Germinal center (tissue), 1 donor: ENCODE results near the gene MARF1.
"Not testable (repeated sequence)": the region's sequence is repeated elsewhere in the genome, so short reads cannot be mapped to it uniquely, and the experiment has no call there.

Experiments used
- DNase-seq: peaks from one replicate; pipeline ENCODE4 v3.0.0; 2012; ENCODE audit warnings: mixed read lengths, low spot score

The MARF1 gene

DNA sequence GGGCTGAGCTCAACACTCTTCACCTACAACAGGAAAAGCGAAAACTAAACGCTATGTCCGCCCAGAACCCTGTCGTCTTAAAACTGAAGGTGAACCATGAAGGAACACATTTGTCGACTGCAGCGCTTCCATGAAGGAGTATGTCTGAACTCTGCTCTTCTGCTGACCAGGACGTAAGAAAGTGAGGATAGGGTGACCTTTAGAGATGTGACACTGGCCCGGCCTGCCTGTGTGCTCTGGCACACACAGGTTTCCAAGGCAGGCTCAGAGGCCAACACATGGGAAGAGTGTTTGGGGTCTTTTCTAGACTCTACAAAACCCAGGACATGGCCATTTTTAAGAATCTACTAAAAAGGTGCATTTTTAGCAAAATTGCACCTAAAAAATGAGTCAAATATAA is 21.1 kb downstream of the MARF1 start:
- DNase-seq: no peak

DNA sequence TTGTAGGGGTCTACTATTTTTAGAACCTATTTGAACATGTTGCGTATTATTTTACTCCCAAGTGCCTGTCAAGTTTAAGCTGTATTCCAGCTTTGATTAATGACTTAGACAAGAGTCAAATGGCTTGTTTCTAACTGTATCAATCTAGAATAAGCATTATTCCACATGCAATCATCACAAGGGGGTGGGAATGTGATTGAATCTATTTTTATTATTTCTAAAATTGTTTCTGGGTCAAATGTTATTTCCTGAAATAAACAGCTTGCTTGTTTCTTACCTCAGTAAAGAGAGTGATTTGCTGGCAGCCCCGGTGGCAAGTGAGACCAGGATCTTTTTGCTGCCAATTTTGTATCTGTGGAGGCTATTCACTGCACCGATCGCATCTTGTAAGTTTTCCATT is 21.5 kb downstream of the MARF1 start:
- no peak for DNase-seq

GRCh38 chr16:15620611-15621195 is 22.3 kb downstream of the MARF1 start:
- no peak for DNase-seq

GRCh38 chr16:15618392-15618791 is 24.6 kb downstream of the MARF1 start:
- no peak for DNase-seq

DNA sequence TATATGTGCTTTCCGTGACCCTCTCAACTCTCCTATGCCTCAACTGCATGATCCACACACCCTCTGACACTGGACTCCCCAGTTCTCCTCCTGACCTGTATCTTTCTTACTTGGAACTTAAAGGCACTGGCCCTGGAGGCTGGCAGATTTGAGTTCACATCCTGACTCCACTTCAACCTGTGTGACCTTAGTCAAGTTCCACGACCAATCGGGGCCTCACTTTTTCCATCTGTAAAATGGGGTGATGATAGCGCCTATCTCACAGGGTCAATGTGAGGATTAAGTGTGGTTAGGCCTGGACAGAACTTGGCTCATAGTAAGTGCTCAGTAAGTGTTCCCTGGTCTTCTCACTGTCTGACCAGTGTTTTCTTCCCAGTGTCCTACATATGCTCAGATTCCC is 25.1 kb downstream of the MARF1 start:
- no peak for DNase-seq

DNA sequence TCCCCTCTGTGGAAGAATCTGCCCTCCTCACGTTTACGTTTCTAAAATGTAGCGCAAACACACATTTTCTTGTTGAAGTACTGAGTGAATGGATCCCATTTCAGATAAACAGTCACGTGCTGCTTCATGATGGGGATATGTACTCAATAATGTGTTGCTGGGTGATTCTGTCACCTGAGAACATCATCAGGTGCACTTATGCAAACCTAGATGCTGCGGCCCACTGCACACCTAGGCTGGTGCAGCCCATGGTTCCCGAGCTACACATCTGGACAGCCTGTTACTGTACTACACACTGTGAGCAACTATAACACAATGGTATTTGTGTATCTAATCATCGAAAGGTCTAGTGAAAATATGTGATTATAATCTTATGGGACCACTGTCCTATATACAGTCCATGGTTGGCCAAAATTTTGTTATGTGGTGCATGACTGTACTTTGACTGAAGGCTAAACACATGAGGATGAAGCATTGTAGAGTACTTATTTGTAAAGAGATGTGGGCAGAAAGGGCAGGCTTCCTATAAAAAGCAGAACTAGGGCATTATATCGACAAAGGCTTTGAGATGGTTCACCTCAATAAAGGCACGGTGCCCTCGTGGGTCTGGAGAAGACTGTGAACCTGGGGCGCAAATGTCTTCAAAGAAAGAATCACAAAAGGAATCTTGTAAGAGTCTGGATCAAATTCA is 26.3 kb downstream of the MARF1 start:
- no peak for DNase-seq

DNA sequence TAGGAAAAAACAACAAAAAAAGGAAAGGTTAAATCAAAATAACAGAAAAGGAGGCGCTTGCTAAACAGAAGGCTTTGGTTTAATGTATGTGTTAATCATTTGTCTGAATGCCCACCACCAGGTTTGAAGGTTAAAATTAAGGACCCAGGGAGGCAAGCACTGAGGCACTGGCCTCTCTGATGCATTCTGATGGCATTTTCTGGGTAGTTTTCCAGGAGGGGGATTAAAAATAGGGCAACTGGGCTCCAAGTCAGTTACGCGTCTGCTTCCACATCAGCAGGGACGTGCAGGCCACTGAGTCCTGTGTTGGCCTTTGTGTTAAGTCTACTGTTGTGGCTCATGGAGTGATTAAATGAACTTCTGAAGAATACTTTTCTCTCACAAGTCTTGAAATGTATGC is 26.9 kb downstream of the MARF1 start:
- no peak for DNase-seq

- DNase-seq: no peak
Observed at GRCh38 chr16:15613676-15614075, 29.3 kb downstream of the MARF1 start.

GRCh38 chr16:15611610-15612009 is 31.3 kb downstream of the MARF1 start:
- DNase-seq: no peak

- DNase-seq: no peak
Observed at GRCh38 chr16:15610369-15610871, 32.5 kb downstream of the MARF1 start.

- DNase-seq: no peak
Observed at GRCh38 chr16:15609286-15609649, 33.7 kb downstream of the MARF1 start.

- no peak for DNase-seq
Observed at GRCh38 chr16:15608398-15609285, 34.3 kb downstream of the MARF1 start.

- DNase-seq: no peak
Observed at GRCh38 chr16:15607700-15608396, 35.1 kb downstream of the MARF1 start.

DNA sequence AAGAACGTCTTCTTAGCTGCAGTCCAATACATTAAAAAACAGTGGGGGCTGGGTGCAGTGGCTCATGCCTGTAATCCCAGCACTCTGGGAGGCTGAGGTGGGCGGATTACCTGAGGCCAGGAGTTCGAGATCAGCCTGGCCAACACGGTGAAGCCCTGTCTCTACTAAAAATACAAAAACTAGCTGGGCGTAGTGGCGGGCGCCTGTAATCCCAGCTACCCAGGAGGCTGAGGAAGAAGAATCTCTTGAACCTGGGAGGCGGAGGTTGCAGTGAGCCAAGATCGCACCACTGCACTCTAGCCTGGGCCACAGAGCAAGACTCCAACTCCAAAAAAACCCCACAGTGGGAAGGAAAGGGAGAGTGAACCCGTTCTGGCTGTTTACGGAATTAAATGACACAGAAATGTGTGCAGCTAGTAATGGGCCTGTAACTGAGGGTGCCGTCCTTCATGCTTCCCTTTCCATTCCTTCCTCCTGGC is 35.7 kb downstream of the MARF1 start:
- not testable (repeated sequence) for DNase-seq

GRCh38 chr16:15606518-15607220 is 36.3 kb downstream of the MARF1 start:
- no peak for DNase-seq

DNA sequence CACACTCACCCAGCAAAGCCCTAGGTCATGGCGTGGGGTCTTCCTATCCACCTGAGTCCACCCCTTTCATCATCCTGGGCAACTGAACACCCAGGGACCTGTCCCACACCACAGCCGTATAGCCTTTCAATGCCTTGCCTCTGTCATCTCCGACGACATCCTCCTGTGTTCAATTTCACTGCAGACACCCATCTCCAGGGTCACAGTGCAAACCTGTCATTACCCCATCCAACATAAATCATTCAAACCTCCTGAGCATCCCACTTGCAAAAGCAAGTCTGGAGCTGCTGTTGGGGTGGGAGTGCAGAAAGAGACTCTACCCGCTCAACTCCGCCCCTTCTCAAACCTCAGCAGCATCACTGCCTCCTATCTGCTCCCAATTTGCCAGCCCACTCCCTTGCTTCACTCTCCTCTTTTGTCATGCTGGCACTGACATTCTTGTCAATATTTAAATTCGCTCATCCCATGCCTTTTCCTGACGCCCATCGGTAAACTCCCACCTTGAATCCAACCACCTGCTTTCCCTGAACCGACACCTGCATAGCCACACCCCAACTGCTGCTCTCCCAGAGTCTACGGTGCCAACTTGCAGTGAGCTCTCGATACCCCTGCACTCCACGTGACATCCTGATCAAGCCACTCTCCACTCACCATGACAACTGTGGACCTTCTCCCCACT is 37.0 kb downstream of the MARF1 start:
- no peak for DNase-seq

- DNase-seq: no peak
Observed at GRCh38 chr16:15604460-15605440, 38.2 kb downstream of the MARF1 start.

- DNase-seq: no peak
Observed at GRCh38 chr16:15602285-15603044, 40.5 kb downstream of the MARF1 start.
